SK-N-MC (cell line): ENCODE data around the gene DRC3.

ENCODE experiments used
- FOXP2 ChIP-seq: optimal IDR thresholded peaks from 2 replicates; pipeline ENCODE3; 2011; ENCODE audit warnings: mild to moderate bottlenecking, moderate library complexity; ENCODE audit not compliant: insufficient read depth; ENCODE audit errors: extremely low read length, control extremely low read depth
- POLR2AphosphoS5 ChIP-seq: IDR thresholded peaks from 2 replicates; pipeline ENCODE4 v1.6.1; 2012; ENCODE audit warnings: mild to moderate bottlenecking, low read depth, low read length, borderline replicate concordance

GRCh38 chr17:17981330-17981729 lies 8.7 kb downstream of the DRC3 start:
- TF ChIP-seq POLR2AphosphoS5 (no peak), FOXP2 (no peak)
